Karpas-422 (cell line): Measurements from ENCODE around the gene SSTR3. TPM values are rescaled to one million over a fixed set of nuclear protein-coding genes. Genes with fewer than 3 reads are reported as not detected.

Source experiments
- DNase-seq: peaks from one replicate; pipeline ENCODE4 v3.0.0-alpha.2; 2015
- H2AFZ ChIP-seq: fragments of 200-600 bp; sonication (generic); 2 replicates; pipeline ENCODE4 v1.6.1; 2014; ENCODE audit warnings: antibody characterized with exemption, low read length, mixed read lengths
- H3K27ac ChIP-seq: fragments of 200-600 bp; sonication (generic); 2 replicates; pipeline ENCODE4 v1.5.1; 2014; ENCODE audit warnings: mild to moderate bottlenecking, low read length, moderate library complexity
- H3K27me3 ChIP-seq: fragments of 200-600 bp; sonication (generic); 2 replicates; pipeline ENCODE4 v1.6.1; 2014; ENCODE audit warnings: low read length, mixed read lengths
- H3K36me3 ChIP-seq: fragments of 200-600 bp; sonication (generic); 2 replicates; pipeline ENCODE4 v1.6.1; 2014; ENCODE audit warnings: low read length, mixed read lengths; ENCODE audit not compliant: insufficient read depth
- H3K4me1 ChIP-seq: fragments of 200-600 bp; sonication (generic); 2 replicates; pipeline ENCODE4 v1.6.1; 2014; ENCODE audit warnings: mild to moderate bottlenecking, low read length, mixed read lengths
- H3K4me2 ChIP-seq: fragments of 200-600 bp; sonication (generic); 2 replicates; pipeline ENCODE4 v1.6.1; 2014; ENCODE audit warnings: low read length, low read depth, mild to moderate bottlenecking; ENCODE audit not compliant: poor library complexity, severe bottlenecking
- H3K4me3 ChIP-seq: fragments of 200-600 bp; sonication (generic); 2 replicates; pipeline ENCODE4 v1.5.1; 2014; ENCODE audit warnings: mild to moderate bottlenecking, antibody characterized with exemption, low read length, mixed read lengths
- H3K79me2 ChIP-seq: fragments of 200-600 bp; sonication (generic); 2 replicates; pipeline ENCODE4 v1.6.1; 2014; ENCODE audit warnings: mild to moderate bottlenecking, low read length, mixed read lengths
- H3K9ac ChIP-seq: fragments of 200-600 bp; sonication (generic); 2 replicates; pipeline ENCODE4 v1.6.0; 2014; ENCODE audit warnings: low read length
- H3K9me2 ChIP-seq: fragments of 200-600 bp; sonication (generic), shearing (Covaris generic); replicated peaks from 2 replicates; pipeline ENCODE4 v1.6.0; 2014; ENCODE audit warnings: mild to moderate bottlenecking, low read length, moderate library complexity; ENCODE audit not compliant: insufficient read depth
- H3K9me3 ChIP-seq: fragments of 300-700, 200-600 bp; sonication (generic); 2 replicates; pipeline ENCODE4 v1.6.1; 2014; ENCODE audit warnings: low read length, mixed read lengths
- H4K20me1 ChIP-seq: fragments of 200-600 bp; sonication (generic); 2 replicates; pipeline ENCODE4 v1.6.1; 2014; ENCODE audit warnings: mild to moderate bottlenecking, antibody characterized with exemption, low read length, low read depth; ENCODE audit not compliant: insufficient read depth
- total RNA-seq: library from RNA; depleted of rRNA; stranded (reverse); fragments of >200 nt; shearing (Covaris generic); gene quantifications from 2 replicates; pipeline ENCODE4 v1.2.3, GENCODE V29; 2014; ENCODE audit warnings: low replicate concordance

Gene SSTR3
- total RNA-seq, 1 experiment from 2014 or later = not detected

- no peaks in the 10 kb centered on the region for H3K9me2 ChIP-seq
- H3K4me1 ChIP-seq = no peaks in the 10 kb centered on the region
- H3K36me3 ChIP-seq = no peaks in the 10 kb centered on the region
- no peak overlapping the region for H3K9ac ChIP-seq
- no peaks in the 10 kb centered on the region for H4K20me1 ChIP-seq
- H2AFZ ChIP-seq = no peak overlapping the region
- H3K27ac ChIP-seq = no peak overlapping the region
- no peak overlapping the region for H3K4me3 ChIP-seq
- H3K27me3 ChIP-seq = no peaks in the 10 kb centered on the region
- DNase-seq = no peak
- no peaks in the 10 kb centered on the region for H3K79me2 ChIP-seq
- no peak overlapping the region for H3K4me2 ChIP-seq
- H3K9me3 ChIP-seq = no peaks in the 10 kb centered on the region
Observed at GRCh38 chr22:37182949-37183245, 29.4 kb downstream of the SSTR3 start.

- Histone ChIP-seq H3K4me1 (no peaks in the 10 kb centered on the region), H3K9me2 (no peaks in the 10 kb centered on the region), H3K36me3 (no peaks in the 10 kb centered on the region), H2AFZ (no peak overlapping the region), H4K20me1 (no peaks in the 10 kb centered on the region), H3K27ac (no peak overlapping the region), H3K4me3 (no peak overlapping the region), H3K79me2 (no peaks in the 10 kb centered on the region), H3K4me2 (no peak overlapping the region), H3K27me3 (no peaks in the 10 kb centered on the region), H3K9ac (no peak overlapping the region), H3K9me3 (no peaks in the 10 kb centered on the region)
- DNase-seq = no peak
Observed at GRCh38 chr22:37182101-37182948, 30.0 kb downstream of the SSTR3 start.

GRCh38 chr22:37181681-37182080 lies 30.6 kb downstream of the SSTR3 start:
- Histone ChIP-seq H3K4me1 (peaks cover 4% of the 10 kb centered on the region; the same call in 1 of the 2 replicates), H4K20me1 (no peaks in the 10 kb centered on the region), H3K79me2 (no peaks in the 10 kb centered on the region), H3K27ac (no peak overlapping the region), H3K36me3 (no peaks in the 10 kb centered on the region), H3K4me3 (no peak overlapping the region), H2AFZ (no peak overlapping the region), H3K9me2 (no peaks in the 10 kb centered on the region), H3K9ac (no peak overlapping the region), H3K9me3 (no peaks in the 10 kb centered on the region), H3K27me3 (no peaks in the 10 kb centered on the region), H3K4me2 (no peak overlapping the region)
- no peak for DNase-seq

GRCh38 chr22:37180531-37181231 lies 31.6 kb downstream of the SSTR3 start:
- Histone ChIP-seq H3K9ac (no peak overlapping the region), H3K79me2 (no peaks in the 10 kb centered on the region), H3K9me2 (no peaks in the 10 kb centered on the region), H2AFZ (no peak overlapping the region), H3K36me3 (no peaks in the 10 kb centered on the region), H3K4me2 (no peak overlapping the region), H3K9me3 (no peaks in the 10 kb centered on the region), H3K27ac (no peak overlapping the region), H4K20me1 (no peaks in the 10 kb centered on the region), H3K4me1 (peaks cover 5% of the 10 kb centered on the region; the same call in 1 of the 2 replicates), H3K4me3 (no peak overlapping the region), H3K27me3 (no peaks in the 10 kb centered on the region)
- DNase-seq = no peak

- Histone ChIP-seq H3K4me3 (no peak overlapping the region), H3K27ac (no peak overlapping the region), H3K9me3 (no peaks in the 10 kb centered on the region), H3K9me2 (no peaks in the 10 kb centered on the region), H3K36me3 (no peaks in the 10 kb centered on the region), H3K4me2 (no peak overlapping the region), H3K27me3 (no peaks in the 10 kb centered on the region), H3K9ac (no peak overlapping the region), H3K79me2 (no peaks in the 10 kb centered on the region), H2AFZ (no peak overlapping the region), H4K20me1 (no peaks in the 10 kb centered on the region), H3K4me1 (peaks cover 5% of the 10 kb centered on the region; the same call in 1 of the 2 replicates)
- DNase-seq = no peak
Observed at GRCh38 chr22:37179622-37180420, 32.5 kb downstream of the SSTR3 start.

GRCh38 chr22:37179126-37179470 lies 33.2 kb downstream of the SSTR3 start:
- Histone ChIP-seq H2AFZ (no peak overlapping the region), H3K4me3 (no peak overlapping the region), H3K27me3 (no peaks in the 10 kb centered on the region), H3K9me2 (no peaks in the 10 kb centered on the region), H4K20me1 (no peaks in the 10 kb centered on the region), H3K4me2 (no peak overlapping the region), H3K9me3 (no peaks in the 10 kb centered on the region), H3K36me3 (no peaks in the 10 kb centered on the region), H3K27ac (no peak overlapping the region), H3K9ac (no peak overlapping the region), H3K79me2 (no peaks in the 10 kb centered on the region), H3K4me1 (peaks cover 5% of the 10 kb centered on the region; the same call in 1 of the 2 replicates)
- no peak for DNase-seq

GRCh38 chr22:37178350-37179125 lies 33.7 kb downstream of the SSTR3 start:
- H2AFZ ChIP-seq = no peak overlapping the region
- no peaks in the 10 kb centered on the region for H3K9me2 ChIP-seq
- no peaks in the 10 kb centered on the region for H4K20me1 ChIP-seq
- no peaks in the 10 kb centered on the region for H3K79me2 ChIP-seq
- H3K4me1 ChIP-seq = peaks cover 5% of the 10 kb centered on the region; the same call in 1 of the 2 replicates
- no peak overlapping the region for H3K4me2 ChIP-seq
- H3K36me3 ChIP-seq = no peaks in the 10 kb centered on the region
- no peak overlapping the region for H3K4me3 ChIP-seq
- no peak overlapping the region for H3K27ac ChIP-seq
- DNase-seq = no peak
- no peaks in the 10 kb centered on the region for H3K9me3 ChIP-seq
- no peak overlapping the region for H3K9ac ChIP-seq
- H3K27me3 ChIP-seq = no peaks in the 10 kb centered on the region
